ENCODE data around the gene RND1.

DNA sequence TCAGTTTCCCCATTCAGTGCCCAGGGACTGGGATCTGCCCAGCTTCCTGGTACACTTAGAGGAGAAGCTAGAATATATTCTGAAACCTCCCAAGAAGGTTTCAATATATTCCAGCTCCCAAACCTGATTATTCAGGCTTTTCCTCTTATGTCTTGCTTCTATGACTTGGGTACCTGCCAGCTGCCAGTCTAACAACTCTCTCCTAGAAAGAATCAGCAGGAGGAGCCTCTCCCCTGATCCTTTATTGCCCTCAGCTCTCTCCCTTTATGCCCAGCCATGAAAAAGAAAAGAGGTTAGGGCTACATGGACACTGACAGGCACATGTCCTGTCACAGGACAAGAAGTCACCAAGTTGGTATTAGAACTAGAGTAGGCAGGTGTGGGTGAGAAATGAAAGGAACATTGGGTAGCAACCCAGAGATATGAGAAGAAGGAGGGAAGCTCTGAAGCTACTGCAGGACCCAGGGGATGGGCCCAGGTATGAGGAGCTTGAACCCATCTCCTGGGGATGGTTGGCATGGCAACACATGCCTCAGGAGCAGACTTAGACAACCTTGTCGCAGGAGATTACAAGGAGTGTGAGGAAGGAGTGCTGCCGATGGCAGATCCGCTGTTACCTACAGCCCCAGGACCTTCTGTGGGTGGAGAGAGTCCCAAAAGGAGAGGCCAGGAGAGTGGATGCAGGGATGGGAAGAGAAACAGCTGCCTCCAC is 49.4 kb downstream of the RND1 start:
- no peak for TF ChIP-seq CTCF (conservative IDR thresholded peaks at IDR 0.05; ENCODE audit: low read depth, low read length)
- no peak for TF ChIP-seq EZH2 (IDR thresholded peaks at IDR 0.05; ENCODE audit: borderline replicate concordance, low read depth, low read length, poor library complexity, severe bottlenecking)

Measured in A673 (cell line).